NCI-H1694 (cell line): ENCODE data around the gene TBC1D9.

ENCODE experiments used
- DNase-seq: peaks from one replicate; lab custom pipeline; 2025; lab: John Stamatoyannopoulos, UW

TBC1D9 gene

DNA sequence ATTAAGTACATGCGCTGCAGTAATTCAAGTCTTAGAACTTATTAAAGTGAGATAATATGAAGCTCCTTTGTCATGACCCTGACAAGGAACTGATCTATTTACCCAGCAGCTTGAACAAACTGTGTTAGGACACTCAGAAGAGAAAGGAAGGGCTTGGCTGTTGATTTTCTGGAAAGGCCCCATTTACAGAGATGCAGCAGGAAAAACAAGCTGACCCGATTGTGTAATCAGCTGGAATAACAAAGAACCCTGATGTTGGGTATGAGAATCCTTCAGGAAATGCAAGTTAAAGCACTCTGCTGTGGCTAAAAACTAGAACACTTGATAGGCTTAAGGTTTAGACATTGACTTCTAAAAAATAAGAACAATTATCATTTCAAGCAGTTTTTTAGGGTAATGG, 64.8 kb downstream of the TBC1D9 start:
- DNase-seq = no peak

DNA sequence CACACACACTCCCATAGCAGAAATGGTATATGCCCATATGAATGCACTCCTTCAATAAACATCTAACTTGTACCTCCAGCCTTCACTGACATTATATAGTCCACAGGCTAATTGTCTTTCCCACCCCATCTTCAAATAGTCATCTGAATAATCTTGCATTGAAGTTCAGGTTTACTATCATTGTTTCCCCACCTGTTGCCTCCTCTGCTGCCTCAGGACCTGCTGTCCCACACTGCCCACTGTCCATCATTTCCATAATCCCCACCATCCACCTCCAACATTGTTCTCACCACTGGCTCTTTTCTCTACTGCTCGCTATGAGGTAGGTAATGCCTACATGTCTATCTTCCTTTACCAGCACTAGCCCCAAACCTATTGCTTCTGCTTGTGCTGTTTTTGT, 66.1 kb downstream of the TBC1D9 start:
- no peak for DNase-seq

DNA sequence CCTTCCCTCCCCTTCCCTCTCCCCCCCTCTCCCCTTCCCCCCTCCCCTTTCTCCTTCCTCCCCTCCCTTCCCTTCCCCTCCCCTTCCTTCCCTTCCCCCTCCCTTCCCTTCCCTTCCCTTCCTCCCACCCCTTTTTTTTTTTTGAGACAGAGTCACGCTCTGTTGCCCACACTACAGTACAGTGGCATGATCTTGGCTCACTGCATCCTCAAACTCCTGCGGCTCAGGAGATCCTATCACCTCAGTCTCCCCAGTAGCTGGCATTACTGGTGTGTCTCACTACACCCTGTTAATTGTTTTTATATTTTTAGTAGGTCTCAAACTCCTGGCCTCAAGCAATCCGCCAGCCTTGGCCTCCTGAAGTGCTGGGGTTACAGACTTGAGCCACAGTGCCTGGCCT, 66.6 kb downstream of the TBC1D9 start:
- DNase-seq = no peak

DNA sequence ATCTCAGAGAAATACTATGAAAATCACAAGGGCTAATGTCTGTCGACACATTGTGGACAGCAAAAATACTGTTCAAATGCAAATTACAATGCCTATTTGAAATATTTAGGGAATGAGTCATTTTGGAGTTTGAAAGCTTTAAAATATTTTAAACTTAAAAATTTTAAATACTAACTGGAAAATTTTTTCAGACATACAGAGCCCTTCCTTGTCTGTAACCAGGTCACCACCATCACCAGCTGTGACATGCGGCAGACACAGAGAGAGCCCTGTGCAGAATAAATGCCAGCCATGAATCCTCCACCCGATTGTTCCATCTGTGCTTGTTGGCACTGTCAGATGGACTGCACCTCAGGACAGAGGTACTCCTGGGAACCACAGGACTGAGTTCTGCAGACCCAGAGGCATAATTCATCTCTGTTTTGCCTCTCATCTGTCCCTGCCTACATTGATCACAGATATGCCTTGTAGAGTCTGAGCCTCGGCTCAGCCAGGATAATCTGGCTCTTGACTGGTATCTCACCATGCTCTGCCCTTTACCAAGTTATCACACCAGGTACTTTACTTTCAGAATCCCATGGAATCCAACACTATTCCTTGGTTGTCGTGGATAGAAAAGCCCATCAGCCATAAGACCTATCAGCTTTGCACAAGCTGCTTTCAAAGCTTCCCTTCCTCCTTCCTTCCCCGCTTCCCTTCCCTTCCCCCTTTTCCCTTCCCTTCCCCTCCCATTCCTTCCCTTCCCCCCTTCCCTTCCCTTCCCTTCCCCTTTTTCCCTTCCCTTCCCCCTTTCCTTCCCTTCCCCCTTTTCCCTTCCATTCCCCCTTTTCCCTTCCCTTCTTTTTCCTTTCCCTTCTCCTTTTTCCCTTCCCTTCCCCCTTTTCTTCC, 67.2 kb downstream of the TBC1D9 start:
- DNase-seq = peak; percentile 10

DNA sequence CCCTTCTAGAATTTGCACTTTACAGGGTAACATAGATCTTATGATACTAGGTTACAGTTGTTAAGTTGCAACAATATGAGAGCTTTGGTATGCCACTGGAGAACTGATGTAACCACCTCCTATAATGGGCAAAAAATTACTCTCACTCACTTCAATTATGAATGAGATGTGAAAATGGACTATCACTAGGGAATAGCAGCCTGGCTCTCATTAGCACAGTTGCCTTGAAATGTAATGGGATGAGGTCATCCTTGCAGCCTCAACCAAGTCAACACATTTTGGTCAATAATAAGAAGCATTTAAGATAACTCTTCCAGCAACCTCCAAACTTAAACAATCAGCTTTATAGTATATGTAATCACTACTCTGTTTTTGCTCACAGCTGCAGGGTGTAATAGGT, 69.4 kb downstream of the TBC1D9 start:
- DNase-seq = no peak

DNA sequence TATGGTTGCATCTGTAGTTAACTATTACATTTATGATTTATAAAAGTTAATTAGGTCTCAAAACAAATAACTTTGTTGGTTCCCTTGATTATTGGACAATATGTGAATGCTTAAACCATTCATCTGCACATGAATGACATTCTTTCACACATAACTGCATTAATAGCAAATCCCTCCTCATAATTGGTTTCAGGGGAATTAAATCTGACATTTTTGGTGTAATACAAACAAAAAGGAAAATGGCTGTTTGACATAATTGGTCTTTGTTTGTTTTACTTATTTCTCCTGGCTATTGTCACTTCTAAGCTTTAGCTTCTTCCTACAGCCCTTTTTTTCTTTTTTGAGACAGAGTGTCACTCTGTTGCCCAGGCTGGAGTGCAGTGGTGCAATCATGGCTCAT, 71.9 kb downstream of the TBC1D9 start:
- DNase-seq = no peak

DNA sequence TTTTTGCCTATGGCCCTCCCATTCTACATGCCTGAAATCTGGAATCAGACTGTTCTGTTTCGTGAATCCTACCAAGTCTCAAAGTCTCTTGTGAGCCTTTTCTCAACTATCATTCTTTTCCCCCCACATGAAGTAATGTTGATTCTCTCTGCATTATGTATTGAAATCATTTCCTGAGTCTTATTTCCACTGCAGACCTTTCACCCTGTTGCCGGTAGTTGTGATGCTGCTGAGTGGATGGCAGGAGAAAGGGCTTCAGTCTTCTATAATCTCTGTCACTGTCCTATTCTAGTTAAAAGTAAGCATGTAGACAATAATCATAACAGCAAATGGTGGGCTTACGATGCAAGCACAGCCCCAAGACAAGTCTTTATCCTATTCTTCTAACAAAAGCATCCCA, 75.0 kb downstream of the TBC1D9 start:
- no peak for DNase-seq

DNA sequence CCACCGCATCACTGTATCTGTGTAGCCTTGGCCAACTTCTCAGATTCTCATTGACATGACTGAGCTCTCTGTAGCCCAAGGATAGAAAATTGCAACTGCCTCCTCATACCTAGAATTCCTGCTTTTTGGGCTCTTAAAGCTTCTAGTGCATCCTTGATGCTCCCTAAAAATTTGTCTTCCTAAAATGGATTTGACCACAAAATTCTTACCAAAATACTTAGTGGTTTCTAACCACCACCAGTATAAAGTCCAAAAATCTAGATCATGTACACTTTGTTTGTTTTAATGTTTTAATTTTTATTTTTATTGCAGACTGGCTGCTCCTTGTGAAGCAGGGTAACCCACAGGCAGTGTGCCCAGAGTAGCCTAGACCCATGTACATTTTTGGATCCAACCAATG, 75.5 kb downstream of the TBC1D9 start:
- no peak for DNase-seq

DNA sequence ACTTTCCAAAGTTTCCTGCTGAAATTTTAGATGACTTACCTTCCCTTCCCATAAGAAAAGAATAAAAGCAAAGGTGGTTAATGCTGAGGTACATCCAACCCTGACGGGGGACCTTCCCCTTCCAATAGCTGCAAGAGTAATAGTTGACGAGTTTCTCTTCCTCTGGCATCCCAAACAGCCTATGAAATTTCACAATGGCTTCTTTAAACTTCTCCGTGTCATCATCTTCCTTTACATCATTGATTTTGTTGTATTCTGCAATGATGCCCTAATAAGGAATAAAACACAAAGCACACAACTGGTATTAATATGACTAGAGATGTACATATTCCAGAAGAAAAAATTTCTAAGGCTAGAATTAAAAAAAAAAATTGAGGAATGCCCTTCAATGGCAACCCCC, 76.6 kb downstream of the TBC1D9 start:
- DNase-seq = no peak

DNA sequence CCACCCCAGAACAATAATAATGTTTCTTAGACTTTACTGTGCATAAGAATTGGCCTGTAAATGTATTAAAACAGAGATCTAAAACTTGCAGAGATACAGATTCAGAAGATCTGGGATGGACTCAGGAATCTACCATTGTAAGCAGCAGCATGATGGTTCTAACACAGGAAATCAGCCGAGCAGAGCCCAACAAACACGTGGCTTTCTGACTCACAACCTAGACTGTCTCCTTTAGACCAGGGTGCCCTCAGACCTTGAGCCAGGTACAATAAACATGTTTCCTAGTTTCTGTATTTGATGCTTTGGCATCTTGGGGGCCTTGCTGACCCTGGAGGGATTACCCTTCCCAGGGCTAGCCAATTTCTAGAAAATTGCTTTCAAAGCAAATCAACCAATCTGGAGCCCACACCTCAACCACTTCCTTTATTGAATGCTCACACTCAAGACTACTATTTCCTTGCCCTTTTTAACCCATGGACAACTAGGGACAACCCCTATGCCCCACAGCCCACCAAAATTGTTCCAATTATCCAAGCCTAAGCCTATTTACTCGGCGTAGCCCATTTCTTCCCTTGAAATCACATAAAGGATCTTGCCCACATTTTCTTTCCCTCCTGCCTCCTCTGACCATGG, 80.5 kb downstream of the TBC1D9 start:
- DNase-seq = no peak

DNA sequence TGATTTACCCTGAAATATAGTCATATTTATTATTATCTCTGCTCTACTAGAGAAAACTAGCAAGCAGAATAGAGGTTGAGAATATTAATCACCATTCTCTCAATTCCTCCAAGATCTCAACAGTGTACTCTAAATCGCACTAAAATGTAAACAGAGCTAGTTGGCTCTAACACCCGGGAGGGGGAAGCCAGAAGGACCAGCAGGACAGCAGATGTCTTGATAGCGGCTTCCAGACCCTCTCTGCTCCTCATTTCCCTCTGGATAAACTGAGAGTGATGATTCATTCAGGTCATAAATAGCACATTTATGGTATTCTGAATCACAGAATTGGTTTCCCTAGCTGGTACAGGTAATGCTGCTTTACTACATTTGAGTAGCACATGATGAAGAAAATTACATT, 82.5 kb downstream of the TBC1D9 start:
- peak; percentile 1 for DNase-seq

DNA sequence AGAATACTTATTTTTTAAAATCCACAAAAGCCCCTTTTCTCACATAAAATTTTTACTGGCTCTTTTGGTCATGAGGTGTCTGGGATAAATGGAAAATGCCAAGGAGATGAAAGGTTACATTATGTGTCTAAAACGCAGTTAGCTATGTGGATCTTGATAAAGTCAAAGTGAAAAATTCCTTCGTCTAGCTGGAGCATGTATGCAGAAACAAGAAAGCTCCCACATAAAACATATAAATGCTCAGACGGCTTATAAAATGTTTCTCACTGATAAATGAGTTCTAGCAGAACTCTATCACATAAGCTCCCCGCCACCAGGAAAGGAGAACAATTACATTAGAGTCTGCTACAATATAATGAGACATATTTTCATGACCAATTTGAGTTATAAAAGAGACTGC, 83.8 kb downstream of the TBC1D9 start:
- DNase-seq = no peak

DNA sequence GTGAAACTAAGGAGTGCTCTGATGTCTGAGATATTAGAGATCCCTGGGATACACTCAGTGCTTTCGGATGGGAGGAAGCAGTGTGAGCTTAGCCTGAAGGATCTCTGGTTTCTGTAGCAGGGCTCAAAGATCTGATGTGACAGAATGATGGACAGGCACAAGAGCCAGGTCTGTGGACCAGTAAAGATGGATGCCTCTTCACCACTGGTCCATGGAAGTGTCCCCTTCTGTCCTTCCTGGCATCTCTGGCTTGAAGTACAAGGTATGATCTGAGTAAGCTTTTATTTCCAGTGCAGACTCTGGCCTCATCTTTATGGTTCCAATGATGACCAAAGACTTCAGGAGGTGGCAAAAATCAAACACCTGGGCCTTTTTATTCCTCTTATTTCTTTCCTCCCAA, 88.1 kb downstream of the TBC1D9 start:
- DNase-seq = no peak

DNA sequence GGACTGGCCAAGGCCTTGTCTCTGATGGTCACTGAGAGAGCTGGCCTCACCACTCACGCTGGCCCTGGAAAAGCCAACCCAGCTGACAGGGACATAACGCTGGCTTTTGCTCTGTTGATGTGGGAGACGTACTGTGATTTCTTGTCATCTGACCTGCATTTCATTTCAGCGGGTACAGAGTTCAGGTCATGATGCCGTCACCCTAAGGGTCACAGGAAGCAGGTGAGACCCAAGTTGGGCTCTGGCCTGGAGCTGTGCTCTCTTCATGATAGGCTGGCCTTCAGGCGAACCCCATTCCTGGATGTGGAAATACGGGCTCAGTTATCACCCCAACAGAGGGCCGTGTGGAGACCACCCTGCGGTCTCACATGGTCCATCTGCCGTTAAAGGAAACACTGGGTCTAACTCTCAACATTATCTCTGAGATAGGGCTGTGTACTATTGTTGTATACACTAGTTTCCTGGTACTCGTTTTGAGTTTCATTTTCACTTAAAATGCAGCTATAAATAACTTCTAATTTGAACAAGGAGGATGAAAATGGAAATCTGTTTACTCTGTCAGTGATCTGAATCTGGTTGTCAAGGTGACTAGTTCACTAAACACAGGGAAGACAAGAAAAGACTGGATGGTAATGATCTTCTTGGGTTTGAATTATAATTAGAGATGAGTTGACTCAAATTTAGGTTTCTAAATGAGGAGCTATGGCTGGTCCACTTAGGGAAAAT, 89.1 kb downstream of the TBC1D9 start:
- DNase-seq = no peak

DNA sequence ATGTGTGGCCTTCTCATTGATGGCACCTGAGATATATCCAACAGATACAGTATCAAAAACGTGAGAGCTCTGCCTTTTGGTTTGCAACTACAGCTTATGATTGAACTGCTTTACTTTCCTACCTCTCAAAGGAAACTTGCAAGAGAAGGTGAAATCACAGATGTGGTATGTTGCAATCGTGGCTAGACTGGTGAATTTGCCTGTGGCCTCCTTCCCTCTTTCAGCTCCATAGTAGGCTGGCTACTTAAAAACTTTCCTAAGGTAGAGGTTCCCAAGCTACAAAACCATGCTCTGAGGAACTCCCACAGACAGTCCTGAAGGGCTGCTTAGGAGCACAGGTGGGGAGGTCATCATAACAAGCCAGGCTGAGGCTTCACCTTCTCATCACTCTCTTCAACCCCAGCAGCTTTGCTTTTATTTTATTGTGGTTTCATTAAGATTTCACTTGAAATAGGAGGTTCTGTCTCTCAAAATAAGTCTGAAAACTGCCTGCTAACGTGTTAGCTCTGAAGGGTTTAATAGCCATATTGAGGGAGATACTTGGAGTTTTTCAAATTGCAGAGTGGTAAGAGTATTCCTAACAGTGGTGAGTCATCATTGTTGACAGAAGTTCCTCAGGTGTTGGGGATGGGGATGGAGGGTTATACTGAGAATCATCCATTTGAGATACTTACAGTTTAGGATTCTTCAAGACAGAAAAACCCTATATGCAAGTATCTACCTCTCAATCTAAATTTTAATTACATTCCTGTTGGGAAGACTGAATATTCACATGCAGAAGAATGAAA, 93.9 kb downstream of the TBC1D9 start:
- DNase-seq = no peak

DNA sequence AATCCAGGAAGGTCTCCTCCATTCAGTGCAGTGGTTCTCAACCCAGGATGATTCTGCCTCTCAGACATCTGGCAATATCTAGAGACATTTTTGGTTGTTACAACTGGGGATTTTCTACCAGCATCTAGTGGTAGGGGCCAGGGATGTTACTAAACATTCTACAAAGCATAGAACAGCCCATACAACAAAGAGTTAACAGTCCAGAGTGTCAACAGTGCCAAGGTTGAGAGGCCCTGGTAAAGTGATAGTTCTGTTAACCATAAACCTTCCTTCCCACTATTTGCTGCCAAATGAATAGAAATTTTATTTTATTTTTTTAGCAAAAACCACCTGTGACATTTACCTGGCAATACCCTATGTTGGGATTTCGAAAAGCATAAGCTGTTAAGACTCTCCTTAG, 94.6 kb downstream of the TBC1D9 start:
- DNase-seq = no peak

DNA sequence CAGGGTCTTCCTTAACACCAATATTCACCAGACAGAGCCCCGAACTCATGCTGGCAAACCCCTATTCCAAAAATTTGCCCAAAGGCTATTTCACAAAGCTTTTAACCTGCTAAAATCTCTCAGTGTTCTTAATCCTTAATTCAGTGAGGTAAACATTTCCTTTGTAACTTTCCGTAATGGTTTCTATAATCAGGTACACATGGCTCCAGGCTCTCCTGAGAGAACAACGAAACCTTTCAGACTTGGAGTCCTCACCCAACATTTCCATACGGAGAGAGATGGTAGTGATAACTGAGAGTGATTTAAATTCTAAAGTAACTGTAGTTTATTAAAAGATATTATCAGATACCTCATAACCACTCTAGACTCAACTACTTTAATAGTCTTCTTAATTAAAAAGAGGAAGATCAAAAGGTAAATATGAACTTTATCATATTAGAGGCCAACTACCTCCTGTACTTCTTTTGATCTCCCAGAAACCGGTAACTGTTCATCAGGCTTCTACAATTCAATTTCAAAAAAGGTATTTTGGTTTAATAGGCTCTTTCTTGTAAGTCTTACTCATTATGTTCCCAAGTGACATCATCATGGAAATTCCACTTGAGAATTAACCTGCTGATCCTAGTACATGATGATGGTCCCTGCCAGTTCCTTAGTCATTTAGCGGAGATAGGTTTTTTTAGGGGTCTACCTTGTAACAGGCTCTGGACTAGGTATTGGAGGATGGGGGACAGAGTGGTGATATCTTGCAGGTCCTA, 96.1 kb downstream of the TBC1D9 start:
- DNase-seq = no peak

DNA sequence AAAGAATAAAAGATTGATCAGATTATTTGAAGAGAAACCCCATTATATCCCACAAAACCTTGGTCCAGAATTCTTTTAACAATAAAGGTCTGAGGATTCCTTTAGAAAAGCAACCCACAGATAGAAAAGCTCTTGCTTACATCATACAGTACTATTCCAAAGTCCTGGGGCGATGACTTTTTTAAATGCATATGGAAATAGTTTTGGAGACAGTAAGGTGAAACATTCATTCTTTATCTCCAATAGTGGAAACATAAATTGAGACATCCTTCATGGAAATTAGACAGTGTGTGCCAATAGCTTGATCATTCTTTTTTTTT, 101.7 kb downstream of the TBC1D9 start:
- no peak for DNase-seq

DNA sequence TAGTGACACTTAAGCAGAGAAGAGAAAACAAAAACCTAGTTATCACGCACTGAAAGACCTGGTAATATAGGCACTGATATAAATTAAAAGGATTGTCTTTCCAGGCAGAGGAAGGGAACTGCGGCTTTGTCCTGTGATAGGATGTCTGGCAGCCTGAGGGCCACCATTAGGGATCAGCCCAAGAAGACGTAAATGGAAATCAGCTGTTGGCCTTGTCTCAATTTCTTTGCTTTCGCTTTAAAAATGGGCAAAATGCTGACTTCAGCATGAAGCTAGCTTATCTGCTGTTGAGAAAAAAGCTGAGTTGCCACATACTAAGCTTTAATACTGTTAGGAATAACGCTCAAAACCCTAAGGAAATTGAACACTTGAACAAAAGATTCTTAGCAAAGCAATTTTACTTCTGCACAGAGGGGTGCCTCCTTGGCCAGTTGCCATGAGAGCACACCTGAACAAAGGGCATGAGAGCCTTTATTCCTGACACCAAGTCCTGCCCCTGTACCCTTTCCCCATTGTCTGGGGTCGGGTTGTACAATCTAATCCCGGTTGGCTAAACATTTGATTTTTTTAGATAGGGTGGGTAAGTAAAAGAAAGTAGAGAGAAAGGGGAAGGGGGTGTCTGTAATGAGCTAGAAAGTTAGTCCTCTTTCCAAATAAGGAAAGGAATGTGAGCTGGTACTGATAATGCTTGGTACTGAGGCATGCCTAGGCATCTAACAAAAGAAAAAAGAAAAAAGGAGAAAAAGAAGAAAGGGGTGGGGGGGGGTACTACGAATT, 102.3 kb downstream of the TBC1D9 start:
- DNase-seq = no peak

DNA sequence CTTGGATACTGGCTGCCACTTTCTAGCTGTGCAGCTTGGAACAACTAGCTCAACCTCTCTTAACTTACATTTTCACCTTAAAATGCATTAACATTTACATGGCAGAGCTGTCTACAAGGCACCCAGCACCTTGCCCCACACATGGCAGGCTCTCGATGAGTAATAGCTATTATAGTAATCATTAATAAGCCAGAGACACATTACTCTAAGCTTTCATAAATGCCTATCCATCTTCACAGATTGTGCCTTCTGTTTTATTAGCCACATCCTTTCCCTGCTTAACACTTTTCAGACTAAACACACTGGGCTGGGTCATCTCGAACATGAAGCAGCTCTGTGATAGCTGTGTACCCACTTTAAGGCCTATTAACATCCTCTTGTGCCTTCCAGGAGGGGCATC, 103.6 kb downstream of the TBC1D9 start:
- no peak for DNase-seq
